Measurements from ENCODE around the gene NFIX.

The NFIX gene

GRCh38 chr19:13060233-13060963 is 65.1 kb downstream of the NFIX start:
- Histone ChIP-seq H3K4me3 (ENCODE audit: low read length) (peak overlapping the region; percentile 71), H3K9ac (ENCODE audit: low read length) (peak overlapping the region; percentile 86), H3K27me3 (replicated peaks; ENCODE audit: control insufficient read depth, insufficient read depth, low read length) (no peaks in the 10 kb centered on the region), H3K36me3 (ENCODE audit: control insufficient read depth, insufficient read depth, low read length, severe bottlenecking) (no peaks in the 10 kb centered on the region), H3K4me1 (ENCODE audit: control insufficient read depth, insufficient read depth, low read length) (peaks cover 98% of the 10 kb centered on the region), H3K9me3 (ENCODE audit: control insufficient read depth, low read length) (no peaks in the 10 kb centered on the region)
- peak; percentile 24 for DNase-seq (ENCODE audit: low read depth)

GRCh38 chr19:13060964-13061927 is 66.0 kb downstream of the NFIX start:
- Histone ChIP-seq H3K4me3 (ENCODE audit: low read length) (peak overlapping the region; percentile 71), H3K9ac (ENCODE audit: low read length) (peak overlapping the region; percentile 86), H3K36me3 (ENCODE audit: control insufficient read depth, insufficient read depth, low read length, severe bottlenecking) (no peaks in the 10 kb centered on the region), H3K4me1 (ENCODE audit: control insufficient read depth, insufficient read depth, low read length) (peaks cover 98% of the 10 kb centered on the region), H3K9me3 (ENCODE audit: control insufficient read depth, low read length) (no peaks in the 10 kb centered on the region), H3K27me3 (replicated peaks; ENCODE audit: control insufficient read depth, insufficient read depth, low read length) (no peaks in the 10 kb centered on the region)
- DNase-seq (ENCODE audit: low read depth): peak; percentile 95

- Histone ChIP-seq H3K36me3 (ENCODE audit: control insufficient read depth, insufficient read depth, low read length, severe bottlenecking) (no peaks in the 10 kb centered on the region), H3K4me1 (ENCODE audit: control insufficient read depth, insufficient read depth, low read length) (peaks cover 98% of the 10 kb centered on the region)
Observed at GRCh38 chr19:13062317-13062716, 67.0 kb downstream of the NFIX start.

GRCh38 chr19:13063461-13064091 is 68.3 kb downstream of the NFIX start:
- Histone ChIP-seq H3K4me3 (ENCODE audit: low read length) (no peak overlapping the region), H3K9me3 (ENCODE audit: control insufficient read depth, low read length) (no peaks in the 10 kb centered on the region), H3K27me3 (replicated peaks; ENCODE audit: control insufficient read depth, insufficient read depth, low read length) (no peaks in the 10 kb centered on the region), H3K9ac (ENCODE audit: low read length) (peak overlapping the region; percentile 86), H3K36me3 (ENCODE audit: control insufficient read depth, insufficient read depth, low read length, severe bottlenecking) (no peaks in the 10 kb centered on the region), H3K4me1 (ENCODE audit: control insufficient read depth, insufficient read depth, low read length) (peaks cover 95% of the 10 kb centered on the region)
- DNase-seq (ENCODE audit: low read depth): no peak

More at GRCh38 chr19:13062317-13062716, 67.0 kb downstream of the NFIX start:
- Histone ChIP-seq H3K9me3 (ENCODE audit: control insufficient read depth, low read length) (no peaks in the 10 kb centered on the region), H3K27me3 (replicated peaks; ENCODE audit: control insufficient read depth, insufficient read depth, low read length) (no peaks in the 10 kb centered on the region), H3K4me3 (ENCODE audit: low read length) (no peak overlapping the region), H3K9ac (ENCODE audit: low read length) (peak overlapping the region; percentile 86)
- DNase-seq (ENCODE audit: low read depth): no peak

- Histone ChIP-seq H3K9me3 (ENCODE audit: control insufficient read depth, low read length) (no peaks in the 10 kb centered on the region), H3K4me3 (ENCODE audit: low read length) (no peak overlapping the region), H3K9ac (ENCODE audit: low read length) (peak overlapping the region; percentile 86), H3K27me3 (replicated peaks; ENCODE audit: control insufficient read depth, insufficient read depth, low read length) (no peaks in the 10 kb centered on the region), H3K4me1 (ENCODE audit: control insufficient read depth, insufficient read depth, low read length) (peaks cover 92% of the 10 kb centered on the region), H3K36me3 (ENCODE audit: control insufficient read depth, insufficient read depth, low read length, severe bottlenecking) (no peaks in the 10 kb centered on the region)
- no peak for DNase-seq (ENCODE audit: low read depth)
Observed at GRCh38 chr19:13064092-13064489, 68.8 kb downstream of the NFIX start.

GRCh38 chr19:13066226-13066625 is 71.0 kb downstream of the NFIX start:
- Histone ChIP-seq H3K9me3 (ENCODE audit: control insufficient read depth, low read length) (no peaks in the 10 kb centered on the region), H3K36me3 (ENCODE audit: control insufficient read depth, insufficient read depth, low read length, severe bottlenecking) (no peaks in the 10 kb centered on the region), H3K4me1 (ENCODE audit: control insufficient read depth, insufficient read depth, low read length) (peaks cover 78% of the 10 kb centered on the region), H3K4me3 (ENCODE audit: low read length) (no peak overlapping the region), H3K27me3 (replicated peaks; ENCODE audit: control insufficient read depth, insufficient read depth, low read length) (no peaks in the 10 kb centered on the region), H3K9ac (ENCODE audit: low read length) (peak overlapping the region; percentile 47)
- no peak for DNase-seq (ENCODE audit: low read depth)

- Histone ChIP-seq H3K4me1 (ENCODE audit: control insufficient read depth, insufficient read depth, low read length) (peaks cover 72% of the 10 kb centered on the region), H3K9ac (ENCODE audit: low read length) (peak overlapping the region; percentile 46), H3K4me3 (ENCODE audit: low read length) (no peak overlapping the region), H3K36me3 (ENCODE audit: control insufficient read depth, insufficient read depth, low read length, severe bottlenecking) (no peaks in the 10 kb centered on the region), H3K27me3 (replicated peaks; ENCODE audit: control insufficient read depth, insufficient read depth, low read length) (no peaks in the 10 kb centered on the region), H3K9me3 (ENCODE audit: control insufficient read depth, low read length) (no peaks in the 10 kb centered on the region)
- no peak for DNase-seq (ENCODE audit: low read depth)
Observed at GRCh38 chr19:13066933-13067807, 71.9 kb downstream of the NFIX start.

- DNase-seq (ENCODE audit: low read depth): no peak
- H3K9me3 ChIP-seq (ENCODE audit: control insufficient read depth, low read length): no peaks in the 10 kb centered on the region
- peaks cover 3% of the 10 kb centered on the region for H3K36me3 ChIP-seq (ENCODE audit: control insufficient read depth, insufficient read depth, low read length, severe bottlenecking)
- H3K4me1 ChIP-seq (ENCODE audit: control insufficient read depth, insufficient read depth, low read length): peaks cover 61% of the 10 kb centered on the region
- H3K27me3 ChIP-seq (replicated peaks; ENCODE audit: control insufficient read depth, insufficient read depth, low read length): no peaks in the 10 kb centered on the region
- peak overlapping the region; percentile 3 for H3K9ac ChIP-seq (ENCODE audit: low read length)
- H3K4me3 ChIP-seq (ENCODE audit: low read length): no peak overlapping the region
Observed at GRCh38 chr19:13068085-13068846, 73.0 kb downstream of the NFIX start.

- DNase-seq (ENCODE audit: low read depth): no peak
- Histone ChIP-seq H3K36me3 (ENCODE audit: control insufficient read depth, insufficient read depth, low read length, severe bottlenecking) (peaks cover 16% of the 10 kb centered on the region), H3K27me3 (replicated peaks; ENCODE audit: control insufficient read depth, insufficient read depth, low read length) (no peaks in the 10 kb centered on the region)
Observed at GRCh38 chr19:13069415-13070359, 74.4 kb downstream of the NFIX start.

More at GRCh38 chr19:13069415-13070359, 74.4 kb downstream of the NFIX start:
- no peaks in the 10 kb centered on the region for H3K9me3 ChIP-seq (ENCODE audit: control insufficient read depth, low read length)
- peak overlapping the region; percentile 69 for H3K9ac ChIP-seq (ENCODE audit: low read length)
- peaks cover 47% of the 10 kb centered on the region for H3K4me1 ChIP-seq (ENCODE audit: control insufficient read depth, insufficient read depth, low read length)
- no peak overlapping the region for H3K4me3 ChIP-seq (ENCODE audit: low read length)
